Activated CD4-positive, alpha-beta T cell treated with anti-CD3 and anti-CD28 coated beads, Interleukin-2, amount 10 ng/mL, durations not matched to agents 24 days and 14 days (primary cell): ENCODE data around the gene SKAP1. TPM values are rescaled to one million over a fixed set of nuclear protein-coding genes. Genes with fewer than 3 reads are reported as not detected.
A peak's percentile ranks its signal among the peaks of the same experiment; 100 is the strongest.
"Not testable (repeated sequence)": the region's sequence is repeated elsewhere in the genome, so short reads cannot be mapped to it uniquely, and the experiment has no call there.

Experiments
- DNase-seq: peaks from one replicate; pipeline ENCODE4 v3.0.0; 2022
- H3K27ac Mint-ChIP-seq: one replicate; pipeline ENCODE4 v1.8.0; 2022; ENCODE audit warnings: mild to moderate bottlenecking, mixed read lengths
- H3K27me3 Mint-ChIP-seq: one replicate; pipeline ENCODE4 v1.8.0; 2022; ENCODE audit warnings: mixed read lengths
- H3K36me3 Mint-ChIP-seq: one replicate; pipeline ENCODE4 v1.8.0; 2022; ENCODE audit warnings: low read depth, mild to moderate bottlenecking, mixed read lengths
- H3K4me1 Mint-ChIP-seq: one replicate; pipeline ENCODE4 v1.8.0; 2021; ENCODE audit warnings: mixed read lengths
- H3K4me3 Mint-ChIP-seq: one replicate; pipeline ENCODE4 v1.8.0; 2022; ENCODE audit warnings: mild to moderate bottlenecking, moderate library complexity, mixed read lengths
- H3K9me3 Mint-ChIP-seq: one replicate; pipeline ENCODE4 v1.8.0; 2021; ENCODE audit warnings: mixed read lengths
- intact Hi-C: fragments of 100-400 bp; cut with micrococcal nuclease; formaldehyde crosslinking; loops from one replicate; pipeline ENCODE4 v1.15.1; 2023
- total RNA-seq: library from RNA; stranded (reverse); gene quantifications from 2 replicates; pipeline ENCODE4 v1.2.3, GENCODE V29; 2022

Gene SKAP1
- total RNA-seq, 1 donor from 2014 or later = 59.3 TPM

DNA sequence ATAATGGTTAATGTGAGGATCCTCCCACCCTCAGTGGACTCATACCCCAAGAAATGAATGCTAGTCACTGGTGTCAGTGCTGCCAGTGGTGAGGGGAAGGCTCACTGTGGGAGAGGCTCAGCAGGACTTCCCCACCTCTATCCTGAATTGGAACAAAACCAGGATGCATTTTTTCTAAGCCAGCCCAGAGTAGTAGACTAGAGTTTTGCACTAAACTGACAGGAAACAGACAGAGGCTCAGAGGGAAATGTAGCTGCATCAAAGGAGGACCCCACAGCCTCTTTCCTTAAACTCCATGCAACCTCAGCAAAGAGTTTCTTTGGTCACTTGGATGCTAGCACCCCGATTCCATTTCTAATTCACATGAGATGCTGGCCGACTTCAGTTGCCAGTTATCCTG, 10.7 kb upstream of the SKAP1 start:
- peaks cover 78% of the 10 kb centered on the region for H3K4me1 Mint-ChIP-seq
- peak overlapping the region; percentile 51 for H3K4me3 Mint-ChIP-seq
- peak; percentile 72 for DNase-seq
- H3K27me3 Mint-ChIP-seq = no peaks in the 10 kb centered on the region
- intact Hi-C loops = loop anchor here (1.0 to 5.0 kb wide), 3 partner anchors 13 to 42 kb away; no protein-coding TSS in a partner anchor
- H3K36me3 Mint-ChIP-seq = peaks cover 7% of the 10 kb centered on the region
- peaks cover 15% of the 10 kb centered on the region for H3K9me3 Mint-ChIP-seq
- peak overlapping the region; percentile 95 for H3K27ac Mint-ChIP-seq

- peak; percentile 86 for DNase-seq
These were observed 10.0 kb upstream of the SKAP1 start for GRCh38 chr17:48439875-48440505.

GRCh38 chr17:48439110-48439850, 9.3 kb upstream of the SKAP1 start:
- peak overlapping the region; percentile 51 for H3K4me3 Mint-ChIP-seq
- peaks cover 15% of the 10 kb centered on the region for H3K9me3 Mint-ChIP-seq
- intact Hi-C loops = no loop called here
- peak overlapping the region; percentile 95 for H3K27ac Mint-ChIP-seq
- peaks cover 78% of the 10 kb centered on the region for H3K4me1 Mint-ChIP-seq
- H3K36me3 Mint-ChIP-seq = peaks cover 6% of the 10 kb centered on the region
- no peaks in the 10 kb centered on the region for H3K27me3 Mint-ChIP-seq
- DNase-seq = peak; percentile 76

More at GRCh38 chr17:48439875-48440505, 10.0 kb upstream of the SKAP1 start:
- intact Hi-C loops = loop anchor here (5.0 kb wide), 1 partner anchor 42 kb away; no protein-coding TSS in a partner anchor
- peak overlapping the region; percentile 51 for H3K4me3 Mint-ChIP-seq
- H3K27ac Mint-ChIP-seq = peak overlapping the region; percentile 95
- peaks cover 7% of the 10 kb centered on the region for H3K36me3 Mint-ChIP-seq
- H3K4me1 Mint-ChIP-seq = peaks cover 81% of the 10 kb centered on the region
- no peaks in the 10 kb centered on the region for H3K27me3 Mint-ChIP-seq
- H3K9me3 Mint-ChIP-seq = peaks cover 15% of the 10 kb centered on the region

DNA sequence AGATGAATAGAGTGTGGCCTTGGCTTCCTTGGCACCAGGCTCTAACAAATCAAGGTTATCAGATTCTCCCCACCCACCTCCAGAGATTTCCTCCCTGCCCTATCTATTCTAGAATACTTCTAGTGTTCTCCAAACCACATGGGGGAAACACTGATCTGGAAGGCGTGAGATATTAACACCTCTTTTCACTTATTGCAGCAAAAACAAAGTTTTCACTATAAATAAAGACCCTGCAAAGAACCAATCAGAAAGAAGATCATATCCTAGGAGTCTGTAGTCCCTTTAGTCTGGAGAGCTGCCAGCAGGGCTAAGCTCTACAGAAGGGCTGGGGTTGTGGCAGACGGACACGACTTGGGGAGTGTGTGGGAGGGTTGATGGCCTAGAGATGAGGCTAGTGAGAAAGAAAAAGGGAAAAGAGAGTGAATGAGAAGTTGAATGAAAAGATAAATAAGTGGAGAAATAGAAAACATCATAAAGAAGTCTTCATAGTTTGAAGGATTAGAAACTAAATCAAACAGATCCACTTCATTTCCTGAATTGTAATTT, 8.6 kb upstream of the SKAP1 start:
- Mint-ChIP-seq H3K27ac (peak overlapping the region; percentile 95), H3K4me3 (peak overlapping the region; percentile 5), H3K36me3 (peaks cover 6% of the 10 kb centered on the region), H3K9me3 (peaks cover 15% of the 10 kb centered on the region), H3K27me3 (no peaks in the 10 kb centered on the region), H3K4me1 (peaks cover 74% of the 10 kb centered on the region)
- no peak for DNase-seq
- intact Hi-C loops = loop anchor here (1.0 kb wide), 2 partner anchors 9 to 25 kb away; no protein-coding TSS in a partner anchor

DNA sequence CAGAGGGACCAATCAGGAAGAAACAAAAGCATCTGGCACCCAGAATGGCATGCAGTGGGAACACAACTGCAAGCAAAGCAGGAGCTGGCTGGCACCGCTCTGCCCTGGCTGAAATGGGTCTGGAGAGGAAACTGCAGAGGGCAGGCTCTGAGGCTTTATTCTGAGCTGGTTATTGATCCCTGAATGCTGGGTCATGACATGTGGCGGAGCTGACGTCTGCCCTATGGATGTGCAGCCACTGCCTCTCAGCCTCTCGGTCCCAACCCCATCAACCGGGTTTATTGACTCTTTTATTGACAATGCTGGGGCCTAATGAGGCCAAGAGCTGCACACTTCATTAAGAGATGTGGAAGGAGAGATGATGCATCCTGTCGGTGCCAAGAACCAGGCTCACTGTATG, 3.9 kb upstream of the SKAP1 start:
- Mint-ChIP-seq H3K9me3 (peaks cover 7% of the 10 kb centered on the region), H3K4me1 (peaks cover 60% of the 10 kb centered on the region), H3K4me3 (no peak overlapping the region), H3K27ac (no peak overlapping the region), H3K27me3 (no peaks in the 10 kb centered on the region), H3K36me3 (peaks cover 11% of the 10 kb centered on the region)
- intact Hi-C loops = no loop called here
- no peak for DNase-seq

DNA sequence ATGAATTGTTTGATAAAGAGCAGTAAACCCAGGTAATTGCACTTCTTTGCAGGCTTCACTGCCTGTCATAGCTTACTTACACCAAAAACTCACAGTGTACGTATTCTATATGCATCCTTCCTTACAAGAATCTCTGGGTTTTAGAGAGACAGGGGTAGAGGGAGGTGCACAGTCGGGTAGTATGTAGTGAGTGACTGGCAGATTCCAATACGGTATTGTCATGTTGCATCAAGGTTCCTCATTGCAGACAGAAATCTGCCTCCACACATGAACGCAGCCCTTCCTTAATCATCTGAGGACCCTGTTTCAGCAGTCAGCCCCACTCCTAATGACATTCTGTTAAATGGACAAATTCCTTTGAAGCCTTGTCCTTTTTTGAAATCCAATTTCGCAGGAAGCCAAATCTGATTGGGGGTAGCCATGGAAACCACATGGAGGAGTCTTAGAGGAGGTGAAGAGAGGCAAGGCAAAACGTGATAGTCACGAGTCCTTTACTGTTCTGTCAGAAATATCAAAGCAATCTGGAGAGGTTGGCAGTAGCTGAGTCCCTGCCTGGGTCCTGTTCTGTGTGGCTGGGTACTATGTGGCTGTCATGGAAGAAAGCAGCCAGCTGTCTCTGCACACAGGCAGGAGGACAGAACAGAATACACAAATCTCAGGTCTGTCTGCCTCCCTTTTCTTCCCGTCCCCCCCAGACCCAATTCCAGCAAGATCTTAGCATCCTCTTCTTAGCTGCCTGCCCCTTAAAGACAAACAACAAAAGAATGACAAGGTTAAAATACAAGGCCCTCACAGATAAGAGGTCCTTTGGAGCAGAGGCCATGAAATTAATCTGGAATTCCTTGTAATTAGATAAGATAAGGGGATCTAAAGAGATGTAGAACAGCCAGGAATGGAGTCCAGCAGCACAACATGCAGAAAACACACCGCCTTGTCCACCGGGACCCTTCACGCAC, 3.1 kb upstream of the SKAP1 start:
- Mint-ChIP-seq H3K27ac (no peak overlapping the region), H3K36me3 (peaks cover 15% of the 10 kb centered on the region), H3K4me3 (no peak overlapping the region), H3K4me1 (peaks cover 58% of the 10 kb centered on the region), H3K9me3 (peaks cover 7% of the 10 kb centered on the region), H3K27me3 (no peaks in the 10 kb centered on the region)
- intact Hi-C loops = no loop called here
- DNase-seq = no peak

DNA sequence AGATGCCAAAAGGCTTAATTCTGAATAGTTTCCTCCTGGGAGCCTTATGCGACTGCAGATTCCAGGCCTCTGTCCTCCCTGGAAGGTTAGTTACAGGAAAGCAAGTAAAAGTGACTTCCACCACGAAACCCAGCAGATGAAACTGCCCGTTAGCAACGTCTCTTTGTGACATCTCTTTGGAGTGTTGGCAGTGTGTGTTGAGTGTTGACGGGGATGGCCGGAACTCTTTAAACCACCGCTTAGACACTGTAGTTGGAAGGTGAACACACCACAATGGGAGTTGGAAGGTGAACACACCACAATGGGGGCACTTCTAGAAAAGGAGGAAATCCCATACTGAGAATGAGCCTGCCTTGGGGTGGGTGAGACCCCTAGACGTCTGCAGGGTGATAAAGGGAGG, 858 bp downstream of the SKAP1 start:
- Mint-ChIP-seq H3K27me3 (no peaks in the 10 kb centered on the region), H3K4me1 (peaks cover 61% of the 10 kb centered on the region), H3K9me3 (no peaks in the 10 kb centered on the region), H3K27ac (peak overlapping the region; percentile 99), H3K36me3 (peaks cover 13% of the 10 kb centered on the region), H3K4me3 (peak overlapping the region; percentile 99)
- intact Hi-C loops = loop anchor here (1.0 to 5.0 kb wide), 5 partner anchors 9 to 113 kb away; no protein-coding TSS in a partner anchor
- peak; percentile 85 for DNase-seq

GRCh38 chr17:48427598-48427997, 2.4 kb downstream of the SKAP1 start:
- intact Hi-C loops = loop anchor here (1.0 to 5.0 kb wide), 3 partner anchors 14 to 115 kb away; no protein-coding TSS in a partner anchor
- peaks cover 62% of the 10 kb centered on the region for H3K4me1 Mint-ChIP-seq

DNA sequence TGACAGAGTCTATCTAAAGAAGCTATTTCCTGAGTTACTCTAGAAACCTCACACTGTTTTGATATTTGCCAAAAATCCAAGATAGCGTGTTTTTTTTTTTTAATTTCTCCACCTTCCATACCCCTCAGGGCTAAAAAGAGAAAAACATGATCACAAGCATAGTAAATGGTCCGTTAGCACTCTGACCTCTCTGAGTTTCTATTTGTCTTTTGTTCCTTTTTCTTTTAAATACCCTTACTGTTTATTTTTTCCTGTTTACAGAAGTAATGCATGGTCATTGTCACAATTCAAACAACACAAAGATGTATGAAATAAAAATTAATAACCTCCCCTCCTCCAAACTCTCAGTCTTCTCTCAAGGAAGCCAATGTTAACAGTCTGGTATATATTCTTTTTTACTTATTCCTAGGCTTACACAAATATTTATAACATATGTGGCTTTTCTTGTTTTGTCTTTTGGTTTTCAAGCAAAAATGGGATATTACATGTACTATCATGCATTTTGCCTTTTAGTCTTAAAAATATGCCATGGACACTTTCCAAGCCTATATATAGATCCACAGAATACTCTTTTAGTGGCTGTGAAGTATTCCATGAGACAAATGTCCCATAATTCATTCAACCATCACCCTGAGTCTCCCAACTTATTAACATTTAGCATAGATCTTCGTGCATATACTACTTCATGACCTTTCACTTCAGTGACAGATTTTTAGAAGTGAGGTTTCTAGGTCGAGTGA, 3.1 kb downstream of the SKAP1 start:
- H3K4me3 Mint-ChIP-seq = peak overlapping the region; percentile 99
- H3K4me1 Mint-ChIP-seq = peaks cover 64% of the 10 kb centered on the region

More at GRCh38 chr17:48427598-48427997, 2.4 kb downstream of the SKAP1 start:
- Mint-ChIP-seq H3K36me3 (peaks cover 17% of the 10 kb centered on the region), H3K27ac (peak overlapping the region; percentile 99), H3K27me3 (no peaks in the 10 kb centered on the region), H3K9me3 (no peaks in the 10 kb centered on the region), H3K4me3 (peak overlapping the region; percentile 99)
- DNase-seq = peak; percentile 90

GRCh38 chr17:48426019-48426665, 3.9 kb downstream of the SKAP1 start:
- peaks cover 22% of the 10 kb centered on the region for H3K36me3 Mint-ChIP-seq
- intact Hi-C loops = loop anchor here (5.0 kb wide), 2 partner anchors 56 to 116 kb away; no protein-coding TSS in a partner anchor
- peaks cover 64% of the 10 kb centered on the region for H3K4me1 Mint-ChIP-seq
- H3K27me3 Mint-ChIP-seq = no peaks in the 10 kb centered on the region
- DNase-seq = no peak
- H3K27ac Mint-ChIP-seq = peak overlapping the region; percentile 99
- no peaks in the 10 kb centered on the region for H3K9me3 Mint-ChIP-seq
- H3K4me3 Mint-ChIP-seq = peak overlapping the region; percentile 99

More for the DNA sequence above, 3.1 kb downstream of the SKAP1 start:
- Mint-ChIP-seq H3K27ac (peak overlapping the region; percentile 99), H3K36me3 (peaks cover 17% of the 10 kb centered on the region), H3K27me3 (no peaks in the 10 kb centered on the region), H3K9me3 (no peaks in the 10 kb centered on the region)
- DNase-seq = no peak
- intact Hi-C loops = loop anchor here (1.0 to 5.0 kb wide), 3 partner anchors 14 to 115 kb away; no protein-coding TSS in a partner anchor

- H3K27me3 Mint-ChIP-seq, H3K9me3 Mint-ChIP-seq, H3K4me3 Mint-ChIP-seq, H3K27ac Mint-ChIP-seq, intact Hi-C loops, DNase-seq: not testable (repeated sequence)
- H3K36me3 Mint-ChIP-seq = peaks cover 23% of the 10 kb centered on the region
- peaks cover 51% of the 10 kb centered on the region for H3K4me1 Mint-ChIP-seq
These were observed 8.0 kb downstream of the SKAP1 start for GRCh38 chr17:48422060-48422459.

DNA sequence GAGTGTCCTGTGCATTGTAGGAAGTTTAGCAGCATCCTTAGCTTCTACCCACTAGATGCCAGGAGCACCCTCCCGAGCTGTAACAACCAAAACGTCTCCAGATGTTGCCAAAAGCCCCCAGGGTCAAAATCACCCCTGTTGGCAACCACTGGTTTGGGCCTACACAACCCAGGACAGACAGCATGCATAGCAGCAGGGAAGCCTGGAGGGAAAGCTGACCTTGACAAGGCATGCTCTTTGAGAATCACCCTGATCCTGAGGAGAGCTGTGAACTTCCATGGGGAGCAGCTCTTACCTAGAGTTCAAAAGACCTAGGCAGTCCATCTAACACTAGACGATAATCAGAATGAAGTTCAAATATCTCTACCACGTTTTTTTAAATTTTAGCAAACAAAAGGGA, 9.2 kb downstream of the SKAP1 start:
- H3K4me3 Mint-ChIP-seq = no peak overlapping the region
- peaks cover 24% of the 10 kb centered on the region for H3K36me3 Mint-ChIP-seq
- peaks cover 48% of the 10 kb centered on the region for H3K4me1 Mint-ChIP-seq
- H3K27ac Mint-ChIP-seq = no peak overlapping the region
- intact Hi-C loops = no loop called here
- no peak for DNase-seq
- H3K27me3 Mint-ChIP-seq = no peaks in the 10 kb centered on the region
- H3K9me3 Mint-ChIP-seq = no peaks in the 10 kb centered on the region
